Mucosa of descending colon (tissue), 3 donors: ENCODE measurements around the gene PRKCSH. TPM values are rescaled to one million over a fixed set of nuclear protein-coding genes. Genes with fewer than 3 reads are reported as not detected.

Source experiments
- ATAC-seq: fragments of 200-7000 bp; cut with Tn5 transposase; one replicate; pipeline ENCODE4 v1.9.1; 2020; ENCODE audit warnings: mild to moderate bottlenecking, moderate library complexity
- DNase-seq, 3 donors: peaks; one replicate each; pipeline ENCODE4 v3.0.0-alpha.2; 2020
- H3K36me3 ChIP-seq: fragments of 200-600 bp; one replicate; pipeline ENCODE4 v1.8.0; 2021; ENCODE audit warnings: low read depth, mild to moderate bottlenecking
- H3K4me1 ChIP-seq: fragments of 200-600 bp; one replicate; pipeline ENCODE4 v1.8.0; 2021; ENCODE audit warnings: low read depth, mild to moderate bottlenecking
- H3K4me3 ChIP-seq: fragments of 200-600 bp; one replicate; pipeline ENCODE4 v1.8.0; 2021; ENCODE audit warnings: mild to moderate bottlenecking
- H3K9me3 ChIP-seq: fragments of 200-600 bp; one replicate; pipeline ENCODE4 v1.8.0; 2021; ENCODE audit warnings: mild to moderate bottlenecking
- CTCF ChIP-seq: fragments of 200-600 bp; IDR thresholded peaks from one replicate; pipeline ENCODE4 v1.8.0; 2022; ENCODE audit warnings: antibody characterized with exemption, mild to moderate bottlenecking
- intact Hi-C, 2 donors: fragments of 100-400 bp; cut with DNase I in 1 of 2; cut with micrococcal nuclease in 1 of 2; formaldehyde crosslinking; loops; one replicate each; pipeline versions ENCODE4 v1.11.0 to v1.11.1; 2022; cut with DNase I, micrococcal nuclease
- long read RNA-seq, 2 donors: library from polyadenylated mRNA; unstranded; transcript quantifications; one replicate each; pipeline ENCODE4 v2.0.0, GENCODE V29; 2019 to 2021
- total RNA-seq, 3 donors: library from RNA; stranded (reverse); fragmentation: NEBNext Ultra II Directional in 2 of 3; extraction: Animal tissue kit (Norgen Biotek cat#: 25700) in 2 of 3; gene quantifications; one replicate each; pipeline versions ENCODE4 v1.2.1 to v1.2.4, GENCODE V29; 2021 to 2023
- donor health status: DM: no; HTN: no; CAD: no; lungs with moderate emphysema.
- donor health status: DM: no; HTN: no; CAD: no.
- donor health status: DM: no; HTN: yes; CAD: no.

Gene PRKCSH
- 100 to 1,000 TPM; 249 to 337 (median 302) TPM for total RNA-seq
- long read RNA-seq, donor 1, partial matches to known transcripts, result 36 of 128 reads
- long read RNA-seq, donor 1, other reads (novel, unspliced or antisense), result 84 of 128 reads
- long read RNA-seq, donor 2, partial matches to known transcripts, result 7 of 33 reads
- long read RNA-seq, donor 2, other reads (novel, unspliced or antisense), result 25 of 33 reads

GRCh38 chr19:11435057-11435832, at the start of gene PRKCSH, which contains the start of gene ODAD3:
TSS of gene PRKCSH (plus strand) at chr19:11435635. CDS start at chr19:11436118, 483 bp downstream.
TSS of gene ODAD3 (minus strand) at chr19:11435121. CDS start at chr19:11435016, 105 bp downstream.
- Histone ChIP-seq H3K4me3 (peak within 1 kb of the TSS; percentile 28), H3K9me3 (no peaks in the 10 kb centered on the region), H3K4me1 (peaks cover 9% of the 10 kb centered on the region), H3K36me3 (peaks cover 7% of the 10 kb centered on the region)
- DNase-seq (peak; percentile 98 to 99 (median 99)), ATAC-seq (peak; percentile 97)
- peak; percentile 79 for TF ChIP-seq CTCF
- intact Hi-C loops, result no loop called here

GRCh38 chr19:11387162-11388034, 48.0 kb upstream of the PRKCSH start:
- Histone ChIP-seq H3K4me3 (no peak overlapping the region), H3K4me1 (peaks cover 12% of the 10 kb centered on the region), H3K36me3 (no peaks in the 10 kb centered on the region), H3K9me3 (peaks cover 2% of the 10 kb centered on the region)
- DNase-seq (no peak), ATAC-seq (no peak)
- intact Hi-C loops, result no loop called here
- TF ChIP-seq CTCF, result no peak

DNA sequence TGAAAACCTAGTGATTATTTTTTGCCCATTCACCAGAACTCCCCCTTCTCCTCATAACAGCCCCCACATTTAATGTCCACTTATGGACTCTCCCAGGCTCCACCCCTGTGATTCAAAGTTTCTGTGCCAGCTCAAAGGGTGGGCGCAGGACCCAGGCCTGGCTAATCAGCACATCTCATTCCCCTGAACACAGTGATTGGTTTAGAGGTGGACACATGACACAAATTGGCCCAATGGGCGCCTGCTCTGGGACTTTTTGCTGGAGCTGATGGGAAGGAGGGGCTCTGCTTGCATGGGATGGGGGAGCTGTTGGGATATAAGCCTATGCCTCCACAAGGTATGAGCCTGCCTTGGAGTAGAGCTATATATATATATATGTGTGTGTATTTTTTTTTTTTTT, 45.1 kb upstream of the PRKCSH start:
- no peak overlapping the region for H3K4me3 ChIP-seq
- intact Hi-C loops, result no loop called here
- no peak for TF ChIP-seq CTCF
- no peaks in the 10 kb centered on the region for H3K36me3 ChIP-seq
- peaks cover 2% of the 10 kb centered on the region for H3K9me3 ChIP-seq
- ATAC-seq (no peak), DNase-seq (no peak)
- no peaks in the 10 kb centered on the region for H3K4me1 ChIP-seq

- no peak for TF ChIP-seq CTCF
- DNase-seq (no peak), ATAC-seq (no peak)
- no peak overlapping the region for H3K4me3 ChIP-seq
- peaks cover 2% of the 10 kb centered on the region for H3K9me3 ChIP-seq
- intact Hi-C loops, result no loop called here
- H3K36me3 ChIP-seq, result no peaks in the 10 kb centered on the region
- H3K4me1 ChIP-seq, result no peaks in the 10 kb centered on the region
Measured at GRCh38 chr19:11390933-11391680, 44.3 kb upstream of the PRKCSH start.

- no peak for ATAC-seq
- no peaks in the 10 kb centered on the region for H3K9me3 ChIP-seq
Measured at GRCh38 chr19:11397089-11397610, 38.3 kb upstream of the PRKCSH start.

More at GRCh38 chr19:11397089-11397610, 38.3 kb upstream of the PRKCSH start:
- intact Hi-C loops, result no loop called here
- H3K4me3 ChIP-seq, result no peak overlapping the region
- no peaks in the 10 kb centered on the region for H3K4me1 ChIP-seq
- no peaks in the 10 kb centered on the region for H3K36me3 ChIP-seq
- no peak for DNase-seq
- TF ChIP-seq CTCF, result no peak
